ENCODE measurements around the gene ERBB3.

- no peak for TF ChIP-seq CTCF (IDR thresholded peaks at IDR 0.05; ENCODE audit: poor library complexity)
- no peak for TF ChIP-seq EZH2 (IDR thresholded peaks at IDR 0.05; ENCODE audit: borderline replicate concordance)
Observed at GRCh38 chr12:56082382-56082781, 2.4 kb downstream of the ERBB3 start.
